Smooth muscle cell (in vitro differentiated cells): ENCODE data around the gene GRK5. TPM values are rescaled to one million over a fixed set of nuclear protein-coding genes. Genes with fewer than 3 reads are reported as not detected.

Experiments used
- DNase-seq: peaks from one replicate; lab custom pipeline; 2025; ENCODE audit not compliant: unreplicated experiment; lab: John Stamatoyannopoulos, UW
- H2AFZ ChIP-seq: fragments of 200-600 bp; sonication (generic); 2 replicates; pipeline ENCODE4 v1.6.0; 2016; ENCODE audit warnings: antibody characterized with exemption, low read depth, mild to moderate bottlenecking
- H3F3A ChIP-seq: fragments of 200-600 bp; sonication (generic); 2 replicates; pipeline ENCODE4 v1.6.0; 2017; ENCODE audit warnings: antibody characterized with exemption, low read depth
- H3K27ac ChIP-seq: fragments of 200-600 bp; sonication (generic); 2 replicates; pipeline ENCODE4 v1.5.1; 2016; ENCODE audit warnings: low read depth, mild to moderate bottlenecking
- H3K27me3 ChIP-seq: fragments of 200-600 bp; sonication (generic); 2 replicates; pipeline ENCODE4 v1.6.1; 2016; ENCODE audit warnings: low read depth, mild to moderate bottlenecking
- H3K36me3 ChIP-seq: fragments of 200-600 bp; sonication (generic); 2 replicates; pipeline ENCODE4 v1.5.1; 2016; ENCODE audit warnings: low read depth
- H3K4me1 ChIP-seq: fragments of 200-600 bp; sonication (generic); 2 replicates; pipeline ENCODE4 v1.5.1; 2016; ENCODE audit warnings: low read depth
- H3K4me2 ChIP-seq: fragments of 200-600 bp; sonication (generic); 2 replicates; pipeline ENCODE4 v1.6.0; 2016; ENCODE audit warnings: mild to moderate bottlenecking
- H3K4me3 ChIP-seq: fragments of 200-600 bp; sonication (generic); 2 replicates; pipeline ENCODE4 v1.5.1; 2016; ENCODE audit warnings: mild to moderate bottlenecking
- H3K79me2 ChIP-seq: fragments of 200-600 bp; sonication (generic); 2 replicates; pipeline ENCODE4 v1.6.0; 2016; ENCODE audit warnings: low read depth, mild to moderate bottlenecking
- H3K9ac ChIP-seq: fragments of 200-600 bp; sonication (generic); 2 replicates; pipeline ENCODE4 v1.6.0; 2016; ENCODE audit warnings: low read depth
- H3K9me3 ChIP-seq: fragments of 200-600 bp; sonication (generic); replicated peaks from 2 replicates; pipeline ENCODE4 v1.5.1; 2016; ENCODE audit warnings: low read depth
- H4K20me1 ChIP-seq: fragments of 200-600 bp; sonication (generic); 2 replicates; pipeline ENCODE4 v1.6.0; 2016; ENCODE audit warnings: low read depth
- CTCF ChIP-seq: fragments of 200-600 bp; sonication (generic); IDR thresholded peaks from 2 replicates; pipeline ENCODE4 v1.5.1; 2017; ENCODE audit warnings: borderline replicate concordance, mild to moderate bottlenecking, antibody characterized with exemption; ENCODE audit not compliant: insufficient read depth, poor library complexity, severe bottlenecking
- WGBS: methylation state at CpG from one replicate; pipeline ENCODE4 v1.1.7; 2016; ENCODE audit warnings: low lambda C conversion rate; 5-methylcytosine and 5-hydroxymethylcytosine counted together
- polyA plus RNA-seq: library from polyadenylated mRNA; unstranded; fragments of >200 nt; fragmentation: Nextera tagmentation; extraction: Ambion mirVana; gene quantifications from 2 replicates; pipeline ENCODE4 v1.2.1, GENCODE V29; 2016
- total RNA-seq: library from RNA; depleted of rRNA; stranded (reverse); fragments of >200 nt; gene quantifications from 2 replicates; pipeline ENCODE4 v1.2.3, GENCODE V29; 2014

The GRK5 gene
- total and polyA plus RNA-seq, 2 experiments from 2014 or later = 4.4 to 5.2 TPM

GRCh38 chr10:119469846-119470245, 262.5 kb downstream of the GRK5 start:
- Histone ChIP-seq H3K4me3 (no peak overlapping the region), H4K20me1 (no peaks in the 10 kb centered on the region), H3K27ac (no peak overlapping the region), H3K79me2 (no peaks in the 10 kb centered on the region), H3K4me2 (no peak overlapping the region), H3K27me3 (peaks cover 23% of the 10 kb centered on the region), H3K9me3 (no peaks in the 10 kb centered on the region), H3K4me1 (no peaks in the 10 kb centered on the region), H2AFZ (no peak overlapping the region), H3F3A (no peaks in the 10 kb centered on the region), H3K36me3 (no peaks in the 10 kb centered on the region), H3K9ac (no peak overlapping the region)
- no peak for TF ChIP-seq CTCF
- 79% methylated on average over 7 of the region's 7 CpGs for WGBS
- no peak for DNase-seq

DNA sequence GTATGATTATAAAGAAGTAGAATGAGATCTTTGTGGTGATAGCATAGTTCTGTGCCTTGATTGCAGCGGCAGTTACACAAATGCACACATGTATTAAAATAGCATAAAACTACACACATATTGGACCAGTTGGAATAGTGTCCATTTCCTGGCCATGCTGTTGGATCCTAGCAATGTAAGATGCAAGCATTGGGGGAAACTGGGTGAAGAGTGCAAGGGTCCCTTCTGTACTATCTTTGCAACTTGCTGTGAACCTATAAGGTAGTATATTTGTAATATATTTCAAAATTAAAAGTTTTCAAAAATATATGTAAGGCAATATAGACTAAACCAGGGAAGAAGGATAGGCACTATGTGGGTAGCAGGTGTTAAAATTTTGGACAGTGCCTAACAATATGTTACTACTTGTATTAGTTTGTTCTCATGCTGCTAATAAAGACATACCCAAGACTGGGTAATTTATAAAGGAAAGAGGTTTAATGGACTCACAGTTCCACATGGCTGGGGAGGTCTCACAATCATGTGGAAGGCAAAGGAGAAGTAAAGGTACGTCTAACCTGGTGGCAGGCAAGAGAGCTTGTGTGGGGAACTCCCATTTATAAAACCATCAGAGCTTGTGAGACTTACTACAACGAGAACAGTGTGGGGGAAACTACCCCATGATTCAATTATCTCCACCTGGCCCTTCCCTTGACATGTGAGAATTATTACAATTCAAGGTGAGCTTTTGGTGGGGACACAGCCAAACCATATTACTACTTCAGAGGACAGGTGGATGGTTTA, 263.7 kb downstream of the GRK5 start:
- H3K27ac ChIP-seq = no peak overlapping the region
- no peaks in the 10 kb centered on the region for H3K36me3 ChIP-seq
- H3K9me3 ChIP-seq = no peaks in the 10 kb centered on the region
- 70% methylated on average over 3 of the region's 3 CpGs for WGBS
- no peak overlapping the region for H3K4me3 ChIP-seq
- H3K4me1 ChIP-seq = no peaks in the 10 kb centered on the region
- no peaks in the 10 kb centered on the region for H3F3A ChIP-seq
- no peaks in the 10 kb centered on the region for H4K20me1 ChIP-seq
- no peak overlapping the region for H3K4me2 ChIP-seq
- H2AFZ ChIP-seq = no peak overlapping the region
- DNase-seq = no peak
- H3K79me2 ChIP-seq = no peaks in the 10 kb centered on the region
- H3K9ac ChIP-seq = no peak overlapping the region
- H3K27me3 ChIP-seq = peaks cover 35% of the 10 kb centered on the region
- no peak for TF ChIP-seq CTCF

DNA sequence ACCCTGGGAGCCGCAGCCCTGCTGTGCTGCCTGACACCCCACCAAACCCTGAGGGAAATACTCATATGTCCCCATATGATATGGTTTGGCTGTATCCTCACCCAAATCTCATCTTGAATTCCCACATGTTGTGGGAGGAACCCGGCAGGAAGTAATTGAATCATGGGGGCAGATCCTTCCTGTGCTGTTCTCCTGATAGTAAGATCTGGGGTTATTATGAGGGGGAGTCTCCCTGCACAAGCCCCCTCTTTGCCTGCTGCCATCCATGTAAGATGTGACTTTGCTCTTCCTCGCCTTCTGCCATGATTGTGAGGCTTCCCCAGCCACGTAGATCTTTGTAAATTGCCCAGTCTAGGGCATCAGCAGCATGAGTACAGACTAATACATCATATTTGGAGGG, 266.4 kb downstream of the GRK5 start:
- peaks cover 54% of the 10 kb centered on the region for H3K27me3 ChIP-seq
- WGBS = 88% methylated on average over 4 of the region's 4 CpGs

More for the DNA sequence above, 266.4 kb downstream of the GRK5 start:
- Histone ChIP-seq H3K9ac (no peak overlapping the region), H3K36me3 (no peaks in the 10 kb centered on the region), H3K27ac (no peak overlapping the region), H3F3A (no peaks in the 10 kb centered on the region), H3K4me3 (no peak overlapping the region), H3K79me2 (no peaks in the 10 kb centered on the region), H3K4me2 (no peak overlapping the region), H2AFZ (no peak overlapping the region), H4K20me1 (no peaks in the 10 kb centered on the region), H3K4me1 (no peaks in the 10 kb centered on the region), H3K9me3 (no peaks in the 10 kb centered on the region)
- DNase-seq = no peak
- no peak for TF ChIP-seq CTCF
